Measurements from ENCODE around the gene FCRL6.

The FCRL6 gene

GRCh38 chr1:159838715-159839114 is 36.6 kb downstream of the FCRL6 start:
- no peak for DNase-seq (ENCODE audit: low read depth)
- TF ChIP-seq MAX (IDR thresholded peaks at IDR 0.05; ENCODE audit: low read depth, low read length): no peak
- no peak for TF ChIP-seq MYC (IDR thresholded peaks at IDR 0.05; ENCODE audit: low read depth, low read length)
- TF ChIP-seq POLR2A (IDR thresholded peaks at IDR 0.05; ENCODE audit: extremely low read depth, insufficient read length): no peak
- TF ChIP-seq CTCF (IDR thresholded peaks at IDR 0.05; ENCODE audit: low read depth, low read length): no peak
- H3K4me3 ChIP-seq (ENCODE audit: low read depth, low read length): no peak overlapping the region

- DNase-seq (ENCODE audit: low read depth): no peak
- no peak overlapping the region for H3K4me3 ChIP-seq (ENCODE audit: low read depth, low read length)
- no peak for TF ChIP-seq POLR2A (IDR thresholded peaks at IDR 0.05; ENCODE audit: extremely low read depth, insufficient read length)
- no peak for TF ChIP-seq CTCF (IDR thresholded peaks at IDR 0.05; ENCODE audit: low read depth, low read length)
- no peak for TF ChIP-seq MYC (IDR thresholded peaks at IDR 0.05; ENCODE audit: low read depth, low read length)
- no peak for TF ChIP-seq MAX (IDR thresholded peaks at IDR 0.05; ENCODE audit: low read depth, low read length)
Measured at GRCh38 chr1:159839116-159839849, 37.1 kb downstream of the FCRL6 start.

GRCh38 chr1:159841749-159842148 is 39.6 kb downstream of the FCRL6 start:
- DNase-seq (ENCODE audit: low read depth): no peak
- TF ChIP-seq CTCF (IDR thresholded peaks at IDR 0.05; ENCODE audit: low read depth, low read length): no peak
- TF ChIP-seq MAX (IDR thresholded peaks at IDR 0.05; ENCODE audit: low read depth, low read length): no peak
- no peak for TF ChIP-seq POLR2A (IDR thresholded peaks at IDR 0.05; ENCODE audit: extremely low read depth, insufficient read length)
- no peak for TF ChIP-seq MYC (IDR thresholded peaks at IDR 0.05; ENCODE audit: low read depth, low read length)
- H3K4me3 ChIP-seq (ENCODE audit: low read depth, low read length): no peak overlapping the region

GRCh38 chr1:159843459-159843858 is 41.3 kb downstream of the FCRL6 start:
- TF ChIP-seq POLR2A (IDR thresholded peaks at IDR 0.05; ENCODE audit: extremely low read depth, insufficient read length) (no peak), MYC (IDR thresholded peaks at IDR 0.05; ENCODE audit: low read depth, low read length) (no peak), MAX (IDR thresholded peaks at IDR 0.05; ENCODE audit: low read depth, low read length) (no peak), CTCF (IDR thresholded peaks at IDR 0.05; ENCODE audit: low read depth, low read length) (no peak)
- no peak overlapping the region for H3K4me3 ChIP-seq (ENCODE audit: low read depth, low read length)

DNA sequence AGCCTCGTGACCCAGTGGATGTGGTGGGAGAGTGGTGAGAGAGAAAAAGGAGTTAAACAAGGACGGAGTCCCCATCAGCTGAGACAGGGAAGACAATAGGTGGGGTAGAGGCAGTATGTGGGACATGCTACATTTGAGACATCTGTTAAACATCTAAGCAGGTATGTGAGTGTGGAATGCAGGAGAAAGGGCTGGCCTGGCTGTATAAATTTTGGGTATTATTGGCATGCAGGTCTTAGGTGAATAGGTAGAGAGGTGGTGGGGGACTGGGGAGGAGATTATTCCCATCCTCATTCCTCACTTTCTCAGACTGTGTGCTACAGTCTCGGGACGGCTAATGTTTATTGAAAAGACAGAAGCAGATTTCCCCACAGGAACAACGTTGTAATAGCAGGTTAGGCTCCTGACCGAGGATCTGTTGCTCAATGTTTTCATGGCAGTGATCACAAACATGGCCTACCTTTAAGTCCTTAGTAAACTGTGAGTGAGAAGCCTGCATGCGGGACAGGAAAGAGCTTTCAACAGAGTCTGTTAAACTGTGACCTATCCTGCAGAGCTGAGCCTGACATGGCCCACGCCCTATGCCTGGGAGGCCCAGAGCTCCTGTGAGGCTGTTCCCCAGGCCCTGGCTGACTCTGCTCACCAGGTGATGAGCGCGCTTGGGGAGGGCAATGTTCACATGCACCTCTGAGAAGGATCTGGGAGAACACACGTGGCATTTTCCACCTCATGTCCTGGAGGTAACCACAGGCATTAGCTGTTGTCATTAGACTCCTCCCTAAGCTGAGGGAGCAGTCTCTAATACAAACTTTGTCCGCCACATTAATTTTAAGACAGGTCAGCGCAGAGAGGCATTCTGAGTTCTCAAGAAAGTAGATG is 43.8 kb downstream of the FCRL6 start:
- TF ChIP-seq POLR2A (IDR thresholded peaks at IDR 0.05; ENCODE audit: extremely low read depth, insufficient read length) (no peak), CTCF (IDR thresholded peaks at IDR 0.05; ENCODE audit: low read depth, low read length) (no peak), MYC (IDR thresholded peaks at IDR 0.05; ENCODE audit: low read depth, low read length) (no peak), MAX (IDR thresholded peaks at IDR 0.05; ENCODE audit: low read depth, low read length) (no peak)
- H3K4me3 ChIP-seq (ENCODE audit: low read depth, low read length): no peak overlapping the region
- no peak for DNase-seq (ENCODE audit: low read depth)

More at GRCh38 chr1:159843459-159843858, 41.3 kb downstream of the FCRL6 start:
- no peak for DNase-seq (ENCODE audit: low read depth)

All from NB4 (cell line).